Loucy (cell line): ENCODE measurements around the gene RIMKLB.

Experiments
- CTCF ChIP-seq: fragments of 200-600 bp; sonication (generic); conservative IDR thresholded peaks from 2 replicates; pipeline ENCODE4 v1.5.1; 2014; ENCODE audit warnings: mild to moderate bottlenecking, antibody characterized with exemption, low read length
- EZH2phosphoT487 ChIP-seq: fragments of 200-600 bp; IDR thresholded peaks from 2 replicates; pipeline ENCODE4 v1.6.1; 2018; ENCODE audit warnings: antibody characterized with exemption, mild to moderate bottlenecking, moderate library complexity, borderline replicate concordance

- no peak for TF ChIP-seq CTCF
- no peak for TF ChIP-seq EZH2phosphoT487
Observed at GRCh38 chr12:8784290-8784888, 86.6 kb downstream of the RIMKLB start.
